Panc1 (cell line): ENCODE data around the gene AP4E1. TPM values are rescaled to one million over a fixed set of nuclear protein-coding genes. Genes with fewer than 3 reads are reported as not detected.

Experiments
- ATAC-seq: fragments of 200-7000 bp; cut with Tn5 transposase; 2 replicates; pipeline ENCODE4 v1.9.1; 2020; ENCODE audit warnings: mild to moderate bottlenecking, moderate library complexity
- BruUV-seq: library from RNA; stranded (reverse); fragments of 400-500 nt; replicated peaks from 2 replicates; lab custom pipeline; 2021; lab: Mats Ljungman, UMichigan
- CTCF ChIA-PET: fragments of 300-600 bp; sonication (Branson Sonifier 250); formaldehyde crosslinking; loops from one replicate; lab custom pipeline; 2022; ENCODE audit warnings: antibody characterized with exemption; lab: Charles Lee
- POLR2A ChIA-PET: fragments of 300-600 bp; sonication (Branson Sonifier 250); formaldehyde crosslinking; loops from one replicate; lab custom pipeline; 2022; ENCODE audit warnings: antibody characterized with exemption; lab: Charles Lee
- DNase-seq: peaks from one replicate; pipeline ENCODE4 v3.0.0-alpha.2; 2010; ENCODE audit warnings: low read depth, low spot score
- H3K27ac ChIP-seq: 2 replicates; pipeline ENCODE4 v1.5.1; 2011; ENCODE audit warnings: mild to moderate bottlenecking, low read length, inconsistent platforms
- H3K27me3 ChIP-seq: fragments of 200-500 bp; sonication (Bioruptor generic); 2 replicates; pipeline ENCODE4 v1.6.0; 2014; ENCODE audit warnings: low read length, inconsistent platforms; ENCODE audit not compliant: control insufficient read depth, insufficient read depth
- H3K36me3 ChIP-seq: fragments of 200-500 bp; sonication (Bioruptor generic); 2 replicates; pipeline ENCODE4 v1.5.1; 2014; ENCODE audit warnings: inconsistent platforms, mild to moderate bottlenecking, low read length, moderate library complexity; ENCODE audit not compliant: control insufficient read depth, insufficient read depth
- H3K4me1 ChIP-seq: 2 replicates; pipeline ENCODE4 v1.5.1; 2011; ENCODE audit warnings: inconsistent platforms, mild to moderate bottlenecking, low read length, moderate library complexity; ENCODE audit not compliant: control insufficient read depth, insufficient read depth
- H3K4me3 ChIP-seq, 2 experiments: 2 replicates each; pipeline ENCODE4 v1.5.1; 2011 to 2012; ENCODE audit warnings: low read depth in 2 of 2, low read length in 2 of 2, mild to moderate bottlenecking in 2 of 2, inconsistent platforms in 1 of 2, moderate library complexity in 1 of 2
- H3K9me3 ChIP-seq: fragments of 200-500 bp; sonication (Bioruptor generic); 2 replicates; pipeline ENCODE4 v1.5.1; 2014; ENCODE audit warnings: low read depth, mild to moderate bottlenecking, inconsistent platforms, low read length, moderate library complexity; ENCODE audit not compliant: control insufficient read depth, insufficient read depth
- POLR2AphosphoS5 ChIP-seq: IDR thresholded peaks from 2 replicates; pipeline ENCODE4 v1.6.1; 2012; ENCODE audit warnings: mild to moderate bottlenecking, low read depth, low read length, moderate library complexity
- SIN3A ChIP-seq: IDR thresholded peaks from 2 replicates; pipeline ENCODE4 v1.6.1; 2012; ENCODE audit warnings: low read depth, mild to moderate bottlenecking, low read length, moderate library complexity, borderline replicate concordance; ENCODE audit not compliant: insufficient read depth
- TCF7L2 ChIP-seq: IDR thresholded peaks from 2 replicates; pipeline ENCODE4 v1.6.1; 2011; ENCODE audit warnings: mild to moderate bottlenecking, low read depth, low read length, inconsistent platforms
- in situ Hi-C: cut with HindIII; loops from 2 replicates; pipeline ENCODE4 v1.10.0; 2016; ENCODE audit warnings: low sequenced_read_pairs, low pct_unique_long_range_greater_than_20kb
- intact Hi-C: fragments of 100-400 bp; cut with micrococcal nuclease; formaldehyde crosslinking; loops from one replicate; pipeline ENCODE4 v1.10.0; 2022; ENCODE audit not compliant: unreplicated experiment
- total RNA-seq: library from RNA; stranded (reverse); gene quantifications from one replicate; pipeline ENCODE4 v1.2.1, GENCODE V29; 2021; ENCODE audit not compliant: unreplicated experiment
- TF ChIP-seq, protein P1 (sequence below), 2 experiments: IDR thresholded peaks; 2 replicates each; pipeline ENCODE4 v1.6.1; 2011 to 2012; ENCODE audit warnings: low read depth in 2 of 2, control low read depth in 1 of 2, low read length in 1 of 2, mild to moderate bottlenecking in 1 of 2, moderate library complexity in 1 of 2; ENCODE audit not compliant: insufficient read depth in 1 of 2
- TF ChIP-seq, protein P2 (sequence below): fragments of 450-650 bp; IDR thresholded peaks from 2 replicates; pipeline ENCODE4 v1.5.1; 2017; ENCODE audit warnings: mild to moderate bottlenecking

AP4E1 gene
- total RNA-seq, 1 experiment from 2014 or later: 13.6 TPM

DNA sequence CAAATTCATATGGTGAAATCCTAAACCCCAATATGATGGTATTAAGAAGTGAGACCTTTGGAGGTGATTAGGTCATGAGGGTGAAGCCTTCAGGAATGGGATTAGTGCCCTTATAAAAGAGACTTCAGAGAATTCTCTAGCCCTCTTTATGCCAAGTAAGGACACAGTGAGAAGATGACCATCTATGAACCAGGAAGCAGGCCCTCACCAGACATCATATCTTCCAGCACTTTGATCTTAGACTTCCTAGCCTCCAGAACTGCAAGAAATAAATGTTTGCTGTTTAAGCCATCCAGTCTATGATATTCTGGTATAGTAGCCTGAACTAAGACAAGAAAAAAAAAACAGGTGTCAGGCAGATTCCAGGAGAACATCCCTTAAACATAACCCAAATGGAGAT is 45.9 kb upstream of the AP4E1 start:
- Histone ChIP-seq H3K9me3 (no peaks in the 10 kb centered on the region), H3K27ac (no peak overlapping the region), H3K27me3 (peaks cover 4% of the 10 kb centered on the region; the same call in 1 of the 2 replicates), H3K4me1 (no peaks in the 10 kb centered on the region), H3K36me3 (no peaks in the 10 kb centered on the region), H3K4me3 (no peak overlapping the region)
- ChIA-PET POLR2A (no interaction called here), CTCF (no interaction called here)
- BruUV-seq: no TSS peak
- TF ChIP-seq TCF7L2: no peak
- TF ChIP-seq SIN3A: no peak
- TF ChIP-seq, protein P1, sequence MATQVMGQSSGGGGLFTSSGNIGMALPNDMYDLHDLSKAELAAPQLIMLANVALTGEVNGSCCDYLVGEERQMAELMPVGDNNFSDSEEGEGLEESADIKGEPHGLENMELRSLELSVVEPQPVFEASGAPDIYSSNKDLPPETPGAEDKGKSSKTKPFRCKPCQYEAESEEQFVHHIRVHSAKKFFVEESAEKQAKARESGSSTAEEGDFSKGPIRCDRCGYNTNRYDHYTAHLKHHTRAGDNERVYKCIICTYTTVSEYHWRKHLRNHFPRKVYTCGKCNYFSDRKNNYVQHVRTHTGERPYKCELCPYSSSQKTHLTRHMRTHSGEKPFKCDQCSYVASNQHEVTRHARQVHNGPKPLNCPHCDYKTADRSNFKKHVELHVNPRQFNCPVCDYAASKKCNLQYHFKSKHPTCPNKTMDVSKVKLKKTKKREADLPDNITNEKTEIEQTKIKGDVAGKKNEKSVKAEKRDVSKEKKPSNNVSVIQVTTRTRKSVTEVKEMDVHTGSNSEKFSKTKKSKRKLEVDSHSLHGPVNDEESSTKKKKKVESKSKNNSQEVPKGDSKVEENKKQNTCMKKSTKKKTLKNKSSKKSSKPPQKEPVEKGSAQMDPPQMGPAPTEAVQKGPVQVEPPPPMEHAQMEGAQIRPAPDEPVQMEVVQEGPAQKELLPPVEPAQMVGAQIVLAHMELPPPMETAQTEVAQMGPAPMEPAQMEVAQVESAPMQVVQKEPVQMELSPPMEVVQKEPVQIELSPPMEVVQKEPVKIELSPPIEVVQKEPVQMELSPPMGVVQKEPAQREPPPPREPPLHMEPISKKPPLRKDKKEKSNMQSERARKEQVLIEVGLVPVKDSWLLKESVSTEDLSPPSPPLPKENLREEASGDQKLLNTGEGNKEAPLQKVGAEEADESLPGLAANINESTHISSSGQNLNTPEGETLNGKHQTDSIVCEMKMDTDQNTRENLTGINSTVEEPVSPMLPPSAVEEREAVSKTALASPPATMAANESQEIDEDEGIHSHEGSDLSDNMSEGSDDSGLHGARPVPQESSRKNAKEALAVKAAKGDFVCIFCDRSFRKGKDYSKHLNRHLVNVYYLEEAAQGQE (IDR thresholded peaks at IDR 0.05; ENCODE audit: insufficient read depth in 1 of 2, low read depth in 2 of 2, low read length in 1 of 2): no peak
- no peak for TF ChIP-seq POLR2AphosphoS5
- TF ChIP-seq, protein P2, sequence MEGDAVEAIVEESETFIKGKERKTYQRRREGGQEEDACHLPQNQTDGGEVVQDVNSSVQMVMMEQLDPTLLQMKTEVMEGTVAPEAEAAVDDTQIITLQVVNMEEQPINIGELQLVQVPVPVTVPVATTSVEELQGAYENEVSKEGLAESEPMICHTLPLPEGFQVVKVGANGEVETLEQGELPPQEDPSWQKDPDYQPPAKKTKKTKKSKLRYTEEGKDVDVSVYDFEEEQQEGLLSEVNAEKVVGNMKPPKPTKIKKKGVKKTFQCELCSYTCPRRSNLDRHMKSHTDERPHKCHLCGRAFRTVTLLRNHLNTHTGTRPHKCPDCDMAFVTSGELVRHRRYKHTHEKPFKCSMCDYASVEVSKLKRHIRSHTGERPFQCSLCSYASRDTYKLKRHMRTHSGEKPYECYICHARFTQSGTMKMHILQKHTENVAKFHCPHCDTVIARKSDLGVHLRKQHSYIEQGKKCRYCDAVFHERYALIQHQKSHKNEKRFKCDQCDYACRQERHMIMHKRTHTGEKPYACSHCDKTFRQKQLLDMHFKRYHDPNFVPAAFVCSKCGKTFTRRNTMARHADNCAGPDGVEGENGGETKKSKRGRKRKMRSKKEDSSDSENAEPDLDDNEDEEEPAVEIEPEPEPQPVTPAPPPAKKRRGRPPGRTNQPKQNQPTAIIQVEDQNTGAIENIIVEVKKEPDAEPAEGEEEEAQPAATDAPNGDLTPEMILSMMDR: no peak
- DNase-seq (no peak), ATAC-seq (no peak)
- intact Hi-C loops (no loop called here), in situ Hi-C loops (no loop called here)

DNA sequence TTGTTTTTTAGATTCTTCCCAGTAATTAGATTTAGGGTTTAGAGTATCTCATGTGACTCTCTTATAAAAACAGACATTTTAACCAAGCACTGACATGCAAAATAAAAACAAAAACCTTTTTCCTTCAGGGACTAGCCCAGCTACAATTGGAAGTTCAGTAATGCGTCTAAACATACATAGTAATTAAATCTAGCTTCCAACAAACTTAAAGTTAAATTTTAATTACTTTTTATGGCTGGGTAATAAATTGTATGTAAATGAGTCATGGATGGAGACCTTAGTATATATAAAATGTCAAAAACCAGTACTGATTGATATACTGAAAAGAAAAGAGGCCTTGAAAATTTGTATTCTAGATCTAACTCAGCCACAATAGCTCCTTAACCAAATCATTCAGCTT is 43.6 kb upstream of the AP4E1 start:
- no peaks in the 10 kb centered on the region for H3K36me3 ChIP-seq
- no peak for ATAC-seq
- intact Hi-C loops: no loop called here

More for the DNA sequence above, 43.6 kb upstream of the AP4E1 start:
- ChIA-PET POLR2A (no interaction called here), CTCF (no interaction called here)
- H3K27me3 ChIP-seq: peaks cover 4% of the 10 kb centered on the region; the same call in 1 of the 2 replicates
- TF ChIP-seq, protein P1 (IDR thresholded peaks at IDR 0.05; ENCODE audit: insufficient read depth in 1 of 2, low read depth in 2 of 2, low read length in 1 of 2): no peak
- TF ChIP-seq, protein P2: no peak
- TF ChIP-seq SIN3A (no peak), POLR2AphosphoS5 (no peak), TCF7L2 (no peak)
- no peak overlapping the region for H3K4me3 ChIP-seq
- H3K27ac ChIP-seq: no peak overlapping the region
- H3K9me3 ChIP-seq: no peaks in the 10 kb centered on the region
- in situ Hi-C loops: no loop called here
- DNase-seq: no peak
- BruUV-seq: no TSS peak
- H3K4me1 ChIP-seq: no peaks in the 10 kb centered on the region
